ENCODE results near the gene ZSCAN12. TPM values are rescaled to one million over a fixed set of nuclear protein-coding genes. Genes with fewer than 3 reads are reported as not detected.

The ZSCAN12 gene
- total RNA-seq, 1 experiment from 2014 or later: 7.0 TPM

- DNase-seq (ENCODE audit: low spot score): no peak
- in situ Hi-C loops (cut with HindIII; ENCODE audit: low sequenced_read_pairs): no loop called here
Measured at GRCh38 chr6:28356666-28357020, 42.9 kb downstream of the ZSCAN12 start.

- in situ Hi-C loops (cut with HindIII; ENCODE audit: low sequenced_read_pairs): no loop called here
- DNase-seq (ENCODE audit: low spot score): peak; percentile 96
Measured at GRCh38 chr6:28355743-28356665, 43.5 kb downstream of the ZSCAN12 start.

GRCh38 chr6:28354688-28355554 is 44.6 kb downstream of the ZSCAN12 start:
- no peak for DNase-seq (ENCODE audit: low spot score)
- in situ Hi-C loops (cut with HindIII; ENCODE audit: low sequenced_read_pairs): no loop called here

GRCh38 chr6:28353981-28354676 is 45.4 kb downstream of the ZSCAN12 start:
- in situ Hi-C loops (cut with HindIII; ENCODE audit: low sequenced_read_pairs): no loop called here
- DNase-seq (ENCODE audit: low spot score): peak; percentile 61

- in situ Hi-C loops (cut with HindIII; ENCODE audit: low sequenced_read_pairs): no loop called here
Measured at GRCh38 chr6:28353356-28353755, 46.2 kb downstream of the ZSCAN12 start.

GRCh38 chr6:28351493-28351925 is 48.0 kb downstream of the ZSCAN12 start:
- DNase-seq (ENCODE audit: low spot score): no peak
- in situ Hi-C loops (cut with HindIII; ENCODE audit: low sequenced_read_pairs): no loop called here

More at GRCh38 chr6:28353356-28353755, 46.2 kb downstream of the ZSCAN12 start:
- no peak for DNase-seq (ENCODE audit: low spot score)

- DNase-seq (ENCODE audit: low spot score): no peak
- in situ Hi-C loops (cut with HindIII; ENCODE audit: low sequenced_read_pairs): no loop called here
Measured at GRCh38 chr6:28351087-28351486, 48.5 kb downstream of the ZSCAN12 start.

- peak; percentile 92 for DNase-seq (ENCODE audit: low spot score)
- in situ Hi-C loops (cut with HindIII; ENCODE audit: low sequenced_read_pairs): no loop called here
Measured at GRCh38 chr6:28349892-28350737, 49.4 kb downstream of the ZSCAN12 start, which contains the start of gene ZKSCAN3. Gene ZKSCAN3, plus strand, starts transcription at chr6:28349947. Its CDS starts 9,640 bp downstream, at chr6:28359587.

GRCh38 chr6:28349344-28349891 is 50.1 kb downstream of the ZSCAN12 start:
- in situ Hi-C loops (cut with HindIII; ENCODE audit: low sequenced_read_pairs): no loop called here

GRCh38 chr6:28347119-28347518 is 52.4 kb downstream of the ZSCAN12 start:
- in situ Hi-C loops (cut with HindIII; ENCODE audit: low sequenced_read_pairs): no loop called here
- DNase-seq (ENCODE audit: low spot score): no peak

More at GRCh38 chr6:28349344-28349891, 50.1 kb downstream of the ZSCAN12 start:
- DNase-seq (ENCODE audit: low spot score): no peak

GRCh38 chr6:28345201-28345600 is 54.3 kb downstream of the ZSCAN12 start:
- no peak for DNase-seq (ENCODE audit: low spot score)
- in situ Hi-C loops (cut with HindIII; ENCODE audit: low sequenced_read_pairs): no loop called here

GRCh38 chr6:28343898-28344677 is 55.5 kb downstream of the ZSCAN12 start:
- no peak for DNase-seq (ENCODE audit: low spot score)
- in situ Hi-C loops (cut with HindIII; ENCODE audit: low sequenced_read_pairs): no loop called here

- DNase-seq (ENCODE audit: low spot score): no peak
- in situ Hi-C loops (cut with HindIII; ENCODE audit: low sequenced_read_pairs): no loop called here
Measured at GRCh38 chr6:28340310-28341095, 59.0 kb downstream of the ZSCAN12 start.

- in situ Hi-C loops (cut with HindIII; ENCODE audit: low sequenced_read_pairs): no loop called here
- no peak for DNase-seq (ENCODE audit: low spot score)
Measured at GRCh38 chr6:28337121-28337520, 62.4 kb downstream of the ZSCAN12 start.

GRCh38 chr6:28336284-28337120 is 63.0 kb downstream of the ZSCAN12 start:
- in situ Hi-C loops (cut with HindIII; ENCODE audit: low sequenced_read_pairs): no loop called here

More at GRCh38 chr6:28336284-28337120, 63.0 kb downstream of the ZSCAN12 start:
- no peak for DNase-seq (ENCODE audit: low spot score)
